Stimulated activated CD4-positive, alpha-beta T cell treated with anti-CD3 and anti-CD28 coated beads, Interleukin-1b, Interleukin-23, amount 100 ng/mL, for 24 hours (primary cell): Measurements from ENCODE around the gene NCR3LG1.

ENCODE experiments used
- DNase-seq, 4 experiments: peaks; one replicate each; pipeline ENCODE4 v3.0.0-alpha.2; 2020; ENCODE audit warnings: low read depth in 4 of 4, low spot score in 1 of 4

Gene NCR3LG1

DNA sequence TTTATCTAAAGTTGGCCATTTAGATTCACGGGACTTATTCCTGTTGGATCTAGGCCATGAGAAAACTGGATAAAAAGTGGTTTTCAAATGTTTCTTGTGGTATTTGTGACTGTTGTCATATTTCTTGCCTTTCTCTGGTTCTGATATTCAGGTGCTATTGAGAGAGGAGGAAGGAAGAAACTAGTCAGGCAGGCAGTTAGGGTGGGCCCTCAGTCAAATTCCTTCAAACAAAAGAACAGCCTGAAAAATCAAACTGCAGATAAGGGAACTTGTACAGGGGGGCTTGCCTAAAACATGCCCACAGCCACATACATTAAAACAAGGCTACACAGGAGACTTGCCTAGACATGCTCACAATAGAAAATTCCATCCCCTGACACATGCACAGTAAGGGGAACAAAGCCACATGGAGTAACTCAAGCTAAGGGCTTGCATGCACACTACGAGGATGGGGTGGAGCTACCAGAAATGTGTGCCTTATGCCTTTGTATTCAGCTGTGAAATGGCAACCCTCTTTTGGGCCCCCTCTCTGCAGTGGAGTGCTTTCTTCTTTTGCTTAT lies 18.2 kb downstream of the NCR3LG1 start:
- no peak for DNase-seq

DNA sequence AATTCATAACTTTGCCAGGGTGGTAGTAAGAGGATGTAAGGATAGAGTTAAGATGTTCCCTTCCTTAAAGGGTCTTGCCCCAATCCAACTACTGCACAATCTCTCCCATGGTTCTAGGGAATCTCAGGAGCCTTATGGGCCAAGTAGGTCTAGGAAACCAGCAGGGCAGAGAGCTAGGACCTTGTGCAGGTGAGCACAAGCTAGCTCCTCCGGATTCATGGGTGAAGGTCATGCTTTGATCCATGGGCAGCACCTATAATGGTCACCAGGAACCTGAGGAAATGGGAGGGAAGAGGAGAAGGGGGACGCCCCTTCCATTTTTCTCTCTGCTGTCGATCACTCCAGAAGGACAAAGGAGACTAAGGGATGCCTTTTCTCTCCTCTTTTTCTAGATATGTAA lies 20.0 kb downstream of the NCR3LG1 start:
- no peak for DNase-seq

DNA sequence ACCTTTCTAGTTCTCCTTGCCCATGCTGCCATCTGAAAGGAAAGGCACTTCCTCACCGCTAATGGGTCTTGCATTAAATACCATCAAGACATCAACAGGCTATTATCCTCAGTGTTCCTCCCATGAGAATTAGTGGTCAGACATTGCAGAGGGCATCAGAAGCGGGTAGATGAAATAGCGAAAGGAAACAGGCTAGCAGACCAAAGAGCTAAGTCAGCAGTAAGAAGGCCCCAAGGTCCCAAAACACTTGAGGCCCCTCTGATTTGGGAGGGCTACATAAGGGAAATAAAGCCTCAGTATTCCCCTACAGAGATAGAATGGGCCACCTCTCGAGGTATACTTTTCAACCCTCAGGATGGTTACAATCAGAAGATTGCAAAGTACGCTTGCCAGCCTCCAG lies 23.9 kb downstream of the NCR3LG1 start:
- DNase-seq = no peak

DNA sequence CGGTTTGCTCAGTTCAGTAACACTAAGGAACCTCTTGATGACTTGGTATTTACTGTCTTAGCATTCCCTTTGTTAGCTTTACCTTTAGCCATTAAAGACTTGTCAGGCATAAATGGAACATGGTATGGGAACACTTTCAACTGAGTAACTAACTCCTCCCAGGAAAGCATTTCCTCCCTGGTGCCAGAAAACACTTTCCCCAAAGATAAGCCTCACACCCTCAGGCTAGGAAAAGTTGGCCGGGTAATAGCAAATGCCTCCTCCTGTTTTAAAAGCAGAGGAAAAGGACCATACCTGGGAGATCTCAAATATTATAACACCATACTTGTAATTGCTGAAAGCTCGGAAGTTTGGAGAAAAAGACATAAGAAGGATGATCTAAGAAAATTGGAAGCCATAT lies 24.9 kb downstream of the NCR3LG1 start:
- no peak for DNase-seq

DNA sequence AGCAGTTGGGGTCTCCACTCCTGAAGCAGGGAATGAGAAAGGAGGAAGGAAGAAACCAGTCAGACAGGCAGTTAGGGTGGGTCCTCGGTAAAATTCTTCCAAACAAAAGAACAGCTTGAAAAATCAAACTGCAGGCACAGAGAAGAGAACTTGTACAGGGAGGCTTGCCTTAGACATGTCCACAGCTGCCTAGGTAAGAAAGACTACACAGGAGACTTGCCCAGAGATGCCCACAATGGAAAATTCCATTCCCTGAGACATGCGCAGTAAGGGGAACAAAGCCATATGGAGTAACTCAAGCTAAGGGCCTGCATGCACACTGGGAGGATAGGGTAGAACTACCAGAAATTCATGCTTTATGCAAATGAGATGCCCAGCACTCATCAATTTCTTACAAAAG lies 27.1 kb downstream of the NCR3LG1 start:
- DNase-seq = no peak

DNA sequence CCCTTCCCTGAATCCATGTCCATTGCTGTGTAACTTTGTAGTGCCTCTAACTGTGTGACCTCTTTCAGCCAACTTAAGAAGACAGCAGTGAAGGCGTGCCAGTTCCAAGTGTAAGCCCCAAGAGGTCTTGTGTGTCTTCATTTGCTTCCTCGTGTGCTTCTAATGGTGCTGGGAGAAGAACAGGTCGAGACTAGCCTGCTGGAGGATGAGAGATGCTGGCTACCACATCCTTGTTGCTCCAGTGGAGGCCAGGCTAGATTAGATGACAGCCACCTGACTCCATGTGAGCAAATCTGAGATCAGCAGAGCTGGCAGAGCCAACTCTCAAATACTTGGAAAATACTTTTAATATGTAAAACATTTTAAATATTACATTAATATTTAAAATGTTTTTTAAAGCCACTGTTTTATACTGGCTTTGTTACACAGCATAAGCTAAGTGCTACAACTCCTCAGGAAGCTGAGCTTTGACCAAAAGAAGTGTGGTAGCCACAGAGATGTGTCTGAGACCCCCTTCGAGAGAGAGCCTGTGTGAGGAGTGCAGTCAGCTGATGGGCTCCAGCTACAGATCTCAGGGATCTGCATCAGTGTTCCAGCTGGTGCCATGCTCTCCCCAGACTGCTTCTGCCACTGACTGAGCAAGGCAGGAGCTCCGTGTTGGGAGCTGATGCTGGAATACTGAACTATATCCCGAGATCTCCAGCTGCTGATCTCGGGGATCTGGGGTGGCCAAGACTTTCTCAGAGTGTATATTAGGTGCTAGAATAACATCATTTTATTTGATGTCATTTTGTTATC lies 28.0 kb downstream of the NCR3LG1 start:
- no peak for DNase-seq

DNA sequence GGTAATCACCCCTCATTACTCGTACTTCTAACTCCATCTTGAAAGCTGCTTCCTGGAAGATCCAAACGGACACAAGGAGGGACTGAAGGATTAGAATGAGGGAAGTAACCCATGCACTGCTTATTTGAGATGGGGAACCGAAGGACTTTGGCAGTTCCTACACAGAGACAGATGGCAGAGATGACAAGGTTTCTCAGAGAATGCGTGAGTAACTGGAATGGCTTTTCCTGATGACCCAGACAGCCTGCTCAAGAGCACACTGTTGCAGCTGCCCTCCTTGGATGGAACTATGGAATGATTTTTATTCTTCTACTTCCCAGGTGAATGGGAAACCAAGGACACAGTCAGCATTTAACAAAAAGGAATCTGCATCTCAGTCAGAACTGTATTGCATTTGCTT lies 29.6 kb downstream of the NCR3LG1 start:
- no peak for DNase-seq

DNA sequence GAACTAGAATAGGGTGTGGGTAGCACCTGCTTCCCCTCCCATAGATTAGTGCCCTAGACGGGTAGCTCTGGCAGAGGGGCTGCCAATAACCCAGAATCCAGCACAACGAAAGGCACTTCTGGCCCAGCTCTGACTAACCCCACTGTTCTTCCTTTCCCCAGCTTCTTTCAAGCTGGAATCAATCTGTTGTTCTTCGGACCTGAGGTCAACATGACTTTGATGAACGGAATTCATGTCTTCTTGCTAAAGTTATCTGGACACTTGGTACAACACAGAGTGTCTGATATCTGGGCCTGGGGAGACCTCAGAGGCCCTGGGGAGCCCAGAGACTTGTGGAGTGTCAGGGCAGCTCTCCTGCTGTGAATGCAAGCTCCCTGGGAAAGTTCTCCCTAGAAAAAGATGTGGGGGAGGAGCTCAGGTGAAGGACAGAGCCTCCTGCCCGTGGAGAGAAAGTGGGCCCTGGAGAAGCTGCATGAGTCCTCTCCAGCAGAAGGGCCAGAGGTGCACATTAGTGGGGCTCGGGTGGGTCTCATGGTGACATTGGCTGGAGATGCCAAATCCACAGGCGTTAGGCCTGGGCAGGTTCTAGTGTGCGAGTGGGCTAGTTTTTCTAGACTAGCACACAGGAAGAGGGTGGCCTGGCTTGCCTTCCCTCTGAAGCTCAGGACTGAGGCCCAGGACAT lies 30.6 kb downstream of the NCR3LG1 start:
- DNase-seq = no peak

DNA sequence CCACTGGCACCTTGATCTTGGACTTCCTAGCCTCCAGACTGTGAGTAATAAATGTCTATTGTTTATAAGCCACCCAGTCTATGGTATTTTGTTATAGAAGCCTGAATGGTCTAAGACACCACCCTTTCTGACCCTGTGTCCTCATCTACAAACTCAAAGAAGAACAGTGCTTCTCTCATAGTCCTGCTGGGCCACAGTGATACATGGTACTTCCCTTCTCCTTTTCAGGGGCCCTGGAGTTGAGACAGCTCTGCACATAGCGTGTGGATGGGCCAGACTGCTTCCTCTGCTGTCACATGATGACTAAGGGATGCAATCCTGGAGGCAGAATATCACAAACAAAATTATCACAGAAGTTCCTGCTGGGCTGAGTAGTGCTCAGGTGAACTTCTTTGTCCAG lies 31.9 kb downstream of the NCR3LG1 start:
- DNase-seq = no peak

DNA sequence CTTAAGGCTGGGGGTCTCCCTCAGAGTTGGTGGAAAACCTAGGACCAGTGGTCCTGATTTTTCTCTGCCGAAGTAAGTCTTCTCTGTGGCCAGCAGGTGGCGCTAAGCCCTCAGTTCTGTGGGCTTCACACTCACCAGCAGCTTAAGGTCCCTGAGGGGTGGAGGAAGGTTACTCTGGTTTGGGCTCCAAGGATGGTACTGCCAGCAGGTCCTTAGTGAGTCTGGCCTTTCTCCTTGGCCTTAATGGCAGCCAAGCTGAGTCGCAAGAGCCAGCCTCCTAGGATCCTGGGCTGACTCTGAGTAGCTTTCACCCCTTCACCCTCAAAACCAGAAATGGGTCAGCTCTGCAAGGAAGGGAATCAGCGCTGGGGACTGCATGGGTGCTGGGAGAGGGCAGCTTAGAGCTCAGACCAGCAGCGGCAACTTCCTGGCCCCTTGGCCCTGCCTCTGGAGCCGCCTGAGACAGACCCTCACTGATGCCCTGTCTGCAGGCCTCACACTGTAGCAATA lies 32.5 kb downstream of the NCR3LG1 start:
- peak; percentile 56 to 75 (median 64) for DNase-seq

DNA sequence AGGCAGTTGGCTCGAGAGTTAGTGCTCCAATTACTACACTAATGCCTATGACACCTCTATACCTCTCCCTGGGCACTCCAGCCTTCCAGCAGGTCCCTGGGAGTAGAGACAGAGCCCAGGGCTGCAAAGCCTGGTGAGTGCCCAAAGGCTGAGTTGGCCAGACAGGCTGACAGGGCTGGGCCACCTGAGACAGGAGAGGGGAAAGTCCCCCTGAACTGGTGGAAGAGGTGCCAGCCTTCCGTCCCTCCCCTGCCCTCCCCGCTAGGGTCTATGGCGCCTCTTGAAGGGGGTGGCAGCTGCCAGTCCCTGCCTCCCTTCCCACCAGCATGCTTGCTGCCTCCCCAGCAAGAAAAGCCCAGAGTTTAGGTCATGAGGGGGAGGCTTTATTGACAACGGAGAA lies 33.9 kb downstream of the NCR3LG1 start:
- DNase-seq = no peak

DNA sequence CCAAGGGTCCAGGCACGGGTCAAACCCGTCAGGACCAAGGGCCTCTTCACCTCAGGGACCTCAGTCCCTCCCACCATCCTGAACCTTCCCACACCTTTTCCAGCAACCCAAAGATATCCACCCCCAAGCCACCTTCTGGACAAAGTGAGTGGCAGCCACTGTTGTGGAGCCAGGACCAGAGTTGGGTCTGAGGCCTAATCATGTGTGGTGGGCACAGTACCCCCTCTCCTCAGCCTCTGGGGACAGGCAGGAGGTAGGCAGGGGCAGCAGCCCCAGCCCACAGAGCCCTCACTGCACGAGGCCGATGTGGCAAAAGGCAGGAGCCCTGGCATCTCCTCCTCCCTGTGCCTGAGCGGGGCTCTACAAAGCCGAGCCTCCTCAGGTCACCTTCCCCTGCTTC lies 34.3 kb downstream of the NCR3LG1 start:
- DNase-seq = no peak

DNA sequence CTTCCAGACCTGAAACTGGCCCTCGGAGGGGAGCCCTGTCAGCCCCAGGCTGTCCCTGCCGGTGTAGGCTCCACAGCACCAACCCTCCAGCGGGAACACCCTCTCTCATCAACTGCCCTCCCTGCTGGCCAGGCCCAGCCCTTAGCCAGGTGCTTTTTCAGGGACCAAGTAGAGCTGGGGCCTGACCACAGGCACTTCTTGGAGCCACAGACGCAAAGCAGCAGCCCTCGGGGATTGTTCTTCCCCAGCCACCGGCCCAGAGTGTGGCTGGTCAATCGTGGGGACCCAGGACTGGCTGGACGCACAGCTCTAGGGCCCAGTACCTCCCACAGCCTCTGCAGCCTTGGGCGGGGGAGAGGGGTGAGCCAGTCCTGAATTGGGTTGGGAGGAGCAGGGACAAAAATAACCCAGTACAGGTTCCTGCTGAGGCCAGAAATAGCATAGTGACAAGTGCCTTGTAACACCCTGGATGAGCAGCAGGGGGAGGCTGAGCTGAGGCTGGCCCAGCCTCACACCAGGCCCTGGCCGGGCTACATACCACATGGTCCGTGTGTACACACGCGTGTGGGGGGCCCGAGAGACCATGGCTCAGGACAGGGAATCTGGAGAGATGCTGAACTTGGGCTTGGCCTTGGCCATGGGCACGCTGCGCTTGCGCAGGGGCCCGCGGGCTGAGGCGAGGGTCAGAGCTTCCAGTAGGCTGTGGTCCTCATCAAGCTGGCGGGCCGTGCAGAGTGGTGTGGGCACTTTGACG lies 34.9 kb downstream of the NCR3LG1 start:
- peak in 1 of 4 experiments; percentile 32 for DNase-seq

DNA sequence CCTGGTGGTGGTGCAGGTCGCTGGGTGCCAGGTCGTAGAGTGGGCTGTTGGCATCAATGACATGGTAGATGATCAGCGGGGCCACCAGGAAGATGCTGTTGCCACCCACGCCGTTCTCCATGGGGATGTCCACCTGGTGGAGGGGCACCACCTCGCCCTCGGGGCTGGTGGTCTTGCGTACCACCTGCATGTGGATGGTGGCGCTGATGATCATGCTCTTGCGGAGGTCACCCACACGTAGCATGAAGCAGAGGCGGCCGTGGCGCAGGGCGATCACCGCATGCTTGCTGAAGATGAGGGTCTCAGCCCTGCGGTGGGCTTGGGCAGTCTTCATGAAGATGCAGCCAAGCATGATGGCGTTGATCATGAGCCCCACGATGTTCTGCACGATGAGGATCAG lies 35.7 kb downstream of the NCR3LG1 start:
- no peak for DNase-seq

DNA sequence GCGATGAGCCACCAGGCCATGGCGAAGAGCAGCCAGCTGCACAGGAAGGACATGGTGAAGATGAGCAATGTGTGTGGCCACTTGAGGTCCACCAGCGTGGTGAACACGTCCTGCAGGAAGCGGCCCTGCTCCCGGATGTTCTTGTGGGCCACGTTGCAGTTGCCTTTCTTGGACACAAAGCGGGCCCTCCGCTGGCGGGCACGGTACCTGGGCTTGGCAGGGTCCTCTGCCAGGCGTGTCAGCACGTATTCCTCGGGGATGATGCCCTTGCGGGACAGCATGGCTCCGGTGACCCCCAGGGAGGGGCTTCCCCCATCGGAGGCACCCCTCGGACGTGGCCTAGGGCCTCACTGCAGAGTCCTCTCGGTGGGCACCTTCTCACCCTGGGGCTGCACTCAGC lies 36.2 kb downstream of the NCR3LG1 start:
- DNase-seq = no peak

DNA sequence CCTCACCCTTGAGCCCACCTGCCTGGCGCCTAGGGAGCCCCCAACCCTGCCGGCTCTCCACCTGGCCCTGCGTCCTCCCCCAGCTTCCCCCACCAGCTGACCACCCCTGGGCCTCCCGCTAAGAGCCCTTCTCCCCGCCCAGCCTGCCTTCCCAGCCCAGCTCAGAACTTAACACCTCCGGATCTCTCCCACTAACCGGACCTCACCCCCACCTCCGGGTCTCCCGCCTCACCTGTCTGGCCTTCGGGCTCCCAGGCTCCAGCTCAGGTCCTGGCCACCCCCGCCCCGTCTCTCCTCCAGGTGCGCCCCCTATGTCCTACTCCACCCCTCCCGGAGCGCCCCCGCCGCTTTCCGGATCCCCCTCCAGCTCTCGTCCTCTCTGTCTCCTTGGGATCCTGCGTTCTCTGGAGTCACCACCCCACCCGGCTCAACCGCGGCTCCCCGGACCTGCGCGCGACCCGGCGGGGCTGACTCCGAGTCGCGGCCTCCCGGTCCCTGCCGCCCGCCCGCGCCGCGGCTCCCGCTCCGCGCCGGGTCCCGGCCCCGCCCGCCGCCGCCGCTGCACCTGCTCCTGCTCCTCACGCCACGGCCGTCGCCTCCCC lies 37.1 kb downstream of the NCR3LG1 start, which contains the start of gene KCNJ11:
TSS of gene KCNJ11 (minus strand) at position 51 of the 602 bp plus-strand sequence. CDS start 568 bp downstream, outside the sequence.
- DNase-seq = no peak

DNA sequence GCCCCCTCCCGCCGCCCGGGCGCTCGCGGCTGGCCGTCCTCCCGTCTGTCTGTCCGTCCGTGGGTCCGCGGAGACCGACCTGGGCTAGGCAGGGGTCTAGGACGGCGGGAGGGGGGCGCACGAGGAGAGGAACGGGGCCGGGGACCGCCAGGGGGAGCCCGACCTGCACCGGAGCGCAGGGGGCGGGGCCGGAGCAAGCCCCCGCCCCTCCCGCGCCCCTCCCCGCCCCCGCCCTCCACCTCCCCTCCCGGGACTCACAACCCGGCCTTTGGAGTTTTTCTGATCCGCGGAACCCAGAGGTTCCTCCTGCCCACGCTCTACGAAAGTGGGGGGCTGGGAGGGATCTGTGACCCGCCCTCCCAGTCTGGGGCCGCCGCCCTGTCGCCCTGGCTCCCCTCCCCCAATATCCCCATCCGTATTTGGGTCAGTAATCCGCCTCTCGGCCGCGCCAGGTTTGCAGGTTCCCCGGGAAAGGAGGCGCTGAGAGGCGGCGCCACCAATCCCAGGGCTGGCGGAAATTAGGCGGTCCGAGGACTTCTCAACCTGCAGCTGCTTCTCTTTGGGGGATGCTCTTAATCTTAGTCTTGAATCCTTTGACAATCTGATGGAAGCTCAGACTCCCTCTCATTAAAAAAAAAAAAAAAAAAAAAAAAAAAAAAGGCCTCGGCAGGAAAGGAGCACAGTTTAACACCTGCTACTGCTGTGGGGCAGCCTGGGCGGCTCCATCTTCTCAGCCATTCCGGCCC lies 37.8 kb downstream of the NCR3LG1 start:
- DNase-seq = peak; percentile 49 to 77 (median 66)

DNA sequence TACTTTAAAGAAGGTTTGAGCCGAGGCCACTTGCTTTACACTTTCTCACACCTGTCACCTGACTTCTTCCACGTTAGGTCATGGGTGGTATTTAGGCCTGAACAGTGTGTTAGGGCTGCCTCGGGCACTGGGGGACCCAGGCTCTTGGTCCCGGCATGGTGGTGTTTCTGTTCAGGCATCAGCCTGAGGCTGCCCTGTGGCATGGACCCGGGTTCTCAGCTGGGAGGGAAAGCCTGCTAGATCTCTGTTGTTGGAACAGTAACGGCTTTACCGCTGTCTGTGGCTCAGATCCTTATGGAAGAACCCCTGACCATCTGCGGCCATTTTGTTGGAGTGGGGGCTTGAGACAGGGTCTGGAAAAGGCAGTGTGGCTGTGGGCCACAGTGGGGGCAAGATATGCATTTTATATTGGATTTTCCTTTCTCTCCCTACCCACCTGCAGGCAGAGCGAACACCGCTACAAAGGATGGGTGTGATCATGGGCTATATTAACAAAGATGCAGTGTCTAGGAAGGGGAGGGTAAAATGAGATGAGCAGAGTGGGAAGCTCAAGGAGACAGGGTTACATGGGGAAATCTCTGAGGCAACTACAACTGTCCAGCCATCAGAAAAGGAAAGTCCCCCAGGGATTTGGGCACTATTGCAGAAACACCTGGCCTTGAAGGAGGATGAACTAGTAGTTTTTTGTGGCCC lies 38.5 kb downstream of the NCR3LG1 start:
- DNase-seq = no peak

DNA sequence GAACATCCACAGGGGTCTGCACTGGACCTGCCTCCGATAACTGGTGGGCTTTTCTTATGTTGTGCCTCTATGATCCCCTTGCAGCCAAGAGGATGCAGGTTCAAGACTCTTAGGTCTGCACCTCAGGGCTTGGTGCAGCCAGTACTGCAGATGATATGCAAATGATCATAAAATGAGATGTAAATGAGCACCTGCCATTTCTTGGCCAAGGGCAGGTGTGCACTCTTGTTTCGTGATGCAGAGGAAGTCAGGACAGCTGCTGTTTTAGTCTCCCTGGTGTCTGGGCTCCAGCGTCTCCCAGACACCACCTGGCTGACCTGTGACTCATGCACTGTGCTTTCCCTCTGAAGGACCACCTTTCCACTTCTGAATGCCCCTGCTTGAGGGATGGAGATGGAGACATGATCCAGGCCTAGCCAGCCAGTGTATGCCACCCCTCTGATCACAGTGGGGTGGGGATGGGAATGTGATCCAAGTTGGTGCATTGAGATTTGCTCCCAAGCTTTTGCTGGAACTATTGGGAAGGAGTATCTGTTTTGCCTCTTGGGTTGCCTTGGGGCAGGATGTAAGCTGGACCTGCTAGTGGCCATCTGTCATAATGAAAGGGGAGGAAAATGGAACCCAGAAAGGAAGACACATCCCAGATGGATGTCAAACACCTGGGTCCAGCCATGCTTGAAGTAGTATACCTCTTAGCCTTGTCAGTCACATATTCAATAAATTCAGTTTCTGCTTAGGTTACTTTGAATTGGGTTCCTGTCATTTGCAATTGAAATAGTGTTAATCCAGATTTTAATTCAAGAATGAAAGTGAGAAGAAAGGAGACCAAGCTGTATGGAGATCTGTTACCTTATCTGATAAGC lies 40.1 kb downstream of the NCR3LG1 start:
- no peak for DNase-seq
